Neural cell (in vitro differentiated cells): ENCODE results near the gene SAP30BP. TPM values are rescaled to one million over a fixed set of nuclear protein-coding genes. Genes with fewer than 3 reads are reported as not detected.

Source experiments
- H2AFZ ChIP-seq: fragments of 200-600, 300-800 bp; sonication (generic), shearing (Covaris generic); 2 replicates; pipeline ENCODE4 v1.6.0; 2014; ENCODE audit warnings: low read depth, mild to moderate bottlenecking, antibody characterized with exemption, low read length, moderate library complexity
- H3F3A ChIP-seq: fragments of 200-600 bp; shearing (Covaris generic); 2 replicates; pipeline ENCODE4 v1.6.1; 2016; ENCODE audit warnings: mild to moderate bottlenecking, moderate library complexity, mixed read lengths, antibody characterized with exemption, low read length; ENCODE audit not compliant: insufficient read depth, poor library complexity, severe bottlenecking
- H3K27ac ChIP-seq: fragments of 200-600, 300-800 bp; sonication (generic), shearing (Covaris generic); 2 replicates; pipeline ENCODE4 v1.5.1; 2014; ENCODE audit warnings: mild to moderate bottlenecking, low read length, moderate library complexity
- H3K27me3 ChIP-seq: fragments of 300-800, 200-600 bp; sonication (generic), shearing (Covaris generic); 2 replicates; pipeline ENCODE4 v1.6.0; 2014; ENCODE audit warnings: mild to moderate bottlenecking, low read depth, low read length, moderate library complexity; ENCODE audit not compliant: insufficient read depth
- H3K36me3 ChIP-seq: fragments of 300-800, 200-600 bp; sonication (generic), shearing (Covaris generic); 2 replicates; pipeline ENCODE4 v1.5.1; 2014; ENCODE audit warnings: mild to moderate bottlenecking, antibody characterized with exemption, low read length, moderate library complexity; ENCODE audit not compliant: insufficient read depth
- H3K4me2 ChIP-seq: fragments of 300-800, 200-600 bp; sonication (generic), shearing (Covaris generic); 2 replicates; pipeline ENCODE4 v1.6.0; 2014; ENCODE audit warnings: mild to moderate bottlenecking, low read length
- H3K4me3 ChIP-seq: fragments of 300-800, 200-600 bp; sonication (generic), shearing (Covaris generic); 2 replicates; pipeline ENCODE4 v1.5.1; 2014; ENCODE audit warnings: mild to moderate bottlenecking, low read length, moderate library complexity
- H3K79me2 ChIP-seq: fragments of 200-600 bp; shearing (Covaris generic); replicated peaks from 2 replicates; pipeline ENCODE4 v1.6.0; 2014; ENCODE audit warnings: mild to moderate bottlenecking, low read length, moderate library complexity; ENCODE audit not compliant: insufficient read depth
- H3K9ac ChIP-seq: fragments of 300-800, 200-600 bp; sonication (generic), shearing (Covaris generic); 2 replicates; pipeline ENCODE4 v1.6.1; 2016; ENCODE audit warnings: mild to moderate bottlenecking, low read length, mixed read lengths
- H3K9me2 ChIP-seq: fragments of 200-600 bp; shearing (Covaris generic); 2 replicates; pipeline ENCODE4 v1.6.1; 2016; ENCODE audit warnings: mild to moderate bottlenecking, low read length, mixed read lengths; ENCODE audit not compliant: insufficient read depth
- H3K9me3 ChIP-seq: fragments of 200-600, 300-800 bp; sonication (generic), shearing (Covaris generic); 2 replicates; pipeline ENCODE4 v1.6.1; 2016; ENCODE audit warnings: mild to moderate bottlenecking, mixed run types, low read length, moderate library complexity, mixed read lengths
- H4K20me1 ChIP-seq: fragments of 200-600 bp; shearing (Covaris generic); 2 replicates; pipeline ENCODE4 v1.6.1; 2016; ENCODE audit warnings: mild to moderate bottlenecking, mixed run types; ENCODE audit not compliant: insufficient read depth
- EP300 ChIP-seq: fragments of 450-650 bp; conservative IDR thresholded peaks from 2 replicates; pipeline ENCODE4 v1.6.1; 2014; ENCODE audit warnings: antibody characterized with exemption, mild to moderate bottlenecking, moderate library complexity; ENCODE audit not compliant: poor library complexity, severe bottlenecking
- EZH2 ChIP-seq: fragments of 200-600, 300-800 bp; shearing (Covaris generic), sonication (generic); IDR thresholded peaks from 2 replicates; pipeline ENCODE4 v1.6.1; 2014; ENCODE audit warnings: antibody characterized with exemption, low read length, borderline replicate concordance, mild to moderate bottlenecking; ENCODE audit not compliant: insufficient read depth, poor library complexity, severe bottlenecking
- MXI1 ChIP-seq: fragments of 450-650 bp; conservative IDR thresholded peaks from 2 replicates; pipeline ENCODE4 v1.6.1; 2014; ENCODE audit warnings: antibody characterized with exemption, mild to moderate bottlenecking; ENCODE audit not compliant: poor library complexity, severe bottlenecking
- POLR2AphosphoS5 ChIP-seq: IDR thresholded peaks from 2 replicates; pipeline ENCODE4 v1.6.1; 2012
- RAD21 ChIP-seq: fragments of 450-650 bp; conservative IDR thresholded peaks from 2 replicates; pipeline ENCODE4 v1.6.1; 2014; ENCODE audit warnings: antibody characterized with exemption, mild to moderate bottlenecking, moderate library complexity
- REST ChIP-seq: IDR thresholded peaks from 2 replicates; pipeline ENCODE4 v1.6.1; 2012; ENCODE audit warnings: borderline replicate concordance
- SMC3 ChIP-seq: fragments of 450-650 bp; conservative IDR thresholded peaks from 2 replicates; pipeline ENCODE4 v1.6.1; 2014; ENCODE audit warnings: antibody characterized with exemption, mild to moderate bottlenecking, moderate library complexity; ENCODE audit not compliant: poor library complexity
- TAF1 ChIP-seq: IDR thresholded peaks from 2 replicates; pipeline ENCODE4 v1.6.1; 2012; ENCODE audit warnings: low read depth
- polyA plus RNA-seq: library from polyadenylated mRNA; depleted of rRNA; stranded (reverse); fragments of >200 nt; gene quantifications from 2 replicates; pipeline ENCODE4 v1.2.3, GENCODE V29; 2014
- TF ChIP-seq, protein P1 (sequence below): fragments of 450-650 bp; IDR thresholded peaks from 2 replicates; pipeline ENCODE4 v1.5.1; 2014; ENCODE audit warnings: antibody characterized with exemption, mild to moderate bottlenecking, moderate library complexity; ENCODE audit not compliant: poor library complexity, severe bottlenecking

SAP30BP gene
- polyA plus RNA-seq, 1 donor from 2014 or later: 156 TPM

- peaks cover 8% of the 10 kb centered on the region for H3K36me3 ChIP-seq
- no peaks in the 10 kb centered on the region for H3K27me3 ChIP-seq
- no peak overlapping the region for H3K9ac ChIP-seq
- no peak overlapping the region for H3K4me2 ChIP-seq
- no peaks in the 10 kb centered on the region for H3K79me2 ChIP-seq
- H3F3A ChIP-seq: no peaks in the 10 kb centered on the region
- no peak overlapping the region for H3K4me3 ChIP-seq
- no peaks in the 10 kb centered on the region for H3K9me3 ChIP-seq
- no peak overlapping the region for H3K27ac ChIP-seq
- no peak for TF ChIP-seq SMC3
- no peak for TF ChIP-seq MXI1
- no peak for TF ChIP-seq RAD21
- no peak for TF ChIP-seq POLR2AphosphoS5
- TF ChIP-seq TAF1: no peak
- TF ChIP-seq, protein P1, sequence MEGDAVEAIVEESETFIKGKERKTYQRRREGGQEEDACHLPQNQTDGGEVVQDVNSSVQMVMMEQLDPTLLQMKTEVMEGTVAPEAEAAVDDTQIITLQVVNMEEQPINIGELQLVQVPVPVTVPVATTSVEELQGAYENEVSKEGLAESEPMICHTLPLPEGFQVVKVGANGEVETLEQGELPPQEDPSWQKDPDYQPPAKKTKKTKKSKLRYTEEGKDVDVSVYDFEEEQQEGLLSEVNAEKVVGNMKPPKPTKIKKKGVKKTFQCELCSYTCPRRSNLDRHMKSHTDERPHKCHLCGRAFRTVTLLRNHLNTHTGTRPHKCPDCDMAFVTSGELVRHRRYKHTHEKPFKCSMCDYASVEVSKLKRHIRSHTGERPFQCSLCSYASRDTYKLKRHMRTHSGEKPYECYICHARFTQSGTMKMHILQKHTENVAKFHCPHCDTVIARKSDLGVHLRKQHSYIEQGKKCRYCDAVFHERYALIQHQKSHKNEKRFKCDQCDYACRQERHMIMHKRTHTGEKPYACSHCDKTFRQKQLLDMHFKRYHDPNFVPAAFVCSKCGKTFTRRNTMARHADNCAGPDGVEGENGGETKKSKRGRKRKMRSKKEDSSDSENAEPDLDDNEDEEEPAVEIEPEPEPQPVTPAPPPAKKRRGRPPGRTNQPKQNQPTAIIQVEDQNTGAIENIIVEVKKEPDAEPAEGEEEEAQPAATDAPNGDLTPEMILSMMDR: no peak
- no peak for TF ChIP-seq EP300
- no peak for TF ChIP-seq REST
- TF ChIP-seq EZH2: no peak
- H2AFZ ChIP-seq: no peak overlapping the region
- H4K20me1 ChIP-seq: no peaks in the 10 kb centered on the region
- no peaks in the 10 kb centered on the region for H3K9me2 ChIP-seq
These were observed 8.9 kb upstream of the SAP30BP start for GRCh38 chr17:75658237-75658636.

DNA sequence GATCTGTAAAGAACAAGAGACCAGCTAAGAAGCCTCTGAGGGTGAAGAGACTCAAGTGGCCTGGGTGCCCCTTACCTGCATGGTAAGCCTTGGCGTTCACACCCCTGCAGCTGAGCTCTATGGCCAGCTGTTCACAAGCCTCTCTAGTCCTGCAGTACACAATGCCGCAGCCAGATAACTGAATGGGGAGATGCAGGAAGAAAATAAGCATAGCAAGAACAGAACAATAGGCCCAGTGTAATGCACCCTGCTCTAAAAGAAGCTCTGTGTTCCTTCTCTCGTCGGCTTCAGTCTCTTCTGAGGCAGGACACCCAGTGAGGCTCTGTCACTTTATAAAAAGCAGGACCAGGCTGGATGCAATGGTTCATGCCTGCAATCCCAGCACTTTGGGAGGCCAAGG lies 5.6 kb upstream of the SAP30BP start:
- H2AFZ ChIP-seq: no peak overlapping the region
- H3K9me3 ChIP-seq: no peaks in the 10 kb centered on the region
- H3K27ac ChIP-seq: no peak overlapping the region
- no peak overlapping the region for H3K4me3 ChIP-seq
- H3K9me2 ChIP-seq: no peaks in the 10 kb centered on the region
- no peak overlapping the region for H3K4me2 ChIP-seq
- peaks cover 4% of the 10 kb centered on the region for H3K36me3 ChIP-seq
- TF ChIP-seq EP300: no peak
- TF ChIP-seq TAF1: no peak
- TF ChIP-seq, protein P1: no peak
- TF ChIP-seq POLR2AphosphoS5: no peak
- no peak for TF ChIP-seq SMC3
- no peak for TF ChIP-seq REST
- TF ChIP-seq EZH2: no peak
- no peak for TF ChIP-seq MXI1
- no peak for TF ChIP-seq RAD21
- H4K20me1 ChIP-seq: no peaks in the 10 kb centered on the region
- no peaks in the 10 kb centered on the region for H3F3A ChIP-seq
- peaks cover 10% of the 10 kb centered on the region for H3K79me2 ChIP-seq
- no peaks in the 10 kb centered on the region for H3K27me3 ChIP-seq
- no peak overlapping the region for H3K9ac ChIP-seq
